Stomach (tissue), 9 donors: ENCODE data around the gene INPP1. TPM values are rescaled to one million over a fixed set of nuclear protein-coding genes. Genes with fewer than 3 reads are reported as not detected.

Source experiments
- DNase-seq, 2 donors: peaks; one replicate each; pipeline versions ENCODE4 v3.0.0 to v3.0.0-alpha.2; 2013 to 2019
- H3K27ac ChIP-seq, 5 donors: fragments of 200-600 bp in 4 of 5; sonication (generic) in 4 of 5; one replicate each; pipeline ENCODE4 v1.5.1; 2013 to 2019; ENCODE audit warnings: mild to moderate bottlenecking in 1 of 5, moderate library complexity in 1 of 5
- H3K27me3 ChIP-seq, 3 donors: fragments of 200-600 bp; sonication (generic); one replicate each; pipeline ENCODE4 v1.5.1; 2017 to 2019; ENCODE audit warnings: mixed run types in 1 of 3
- H3K36me3 ChIP-seq, 4 donors: fragments of 200-600 bp; sonication (generic); 1 replicate in 3 of 4; 2 replicates in 1 of 4; pipeline ENCODE4 v1.5.1; 2016 to 2019
- H3K4me1 ChIP-seq, 4 donors: fragments of 200-600 bp; sonication (generic); one replicate each; pipeline ENCODE4 v1.5.1; 2016 to 2019
- H3K4me3 ChIP-seq, 4 donors: fragments of 200-600 bp; sonication (generic) in 3 of 4; one replicate each; pipeline ENCODE4 v1.5.1; 2016 to 2019; ENCODE audit warnings: mild to moderate bottlenecking in 1 of 4
- H3K9me3 ChIP-seq, 4 donors: fragments of 200-600 bp; sonication (generic); one replicate each; pipeline ENCODE4 v1.5.1; 2016 to 2019
- CTCF ChIP-seq, 7 experiments: fragments of 450-650 bp in 4 of 7; fragments of 200-600 bp in 3 of 7; sonication (generic) in 3 of 7; IDR thresholded peaks; one replicate each; pipeline ENCODE4 v1.5.1; 2016 to 2019; ENCODE audit warnings: antibody characterized with exemption in 7 of 7, control low read depth in 2 of 7, mild to moderate bottlenecking in 1 of 7
- EP300 ChIP-seq: sonication (generic); formaldehyde crosslinking; IDR thresholded peaks from one replicate; pipeline ENCODE4 v1.6.1; 2017; ENCODE audit warnings: antibody characterized with exemption
- POLR2A ChIP-seq, 4 donors: fragments of 450-650 bp; IDR thresholded peaks; one replicate each; pipeline ENCODE4 v1.6.1; 2016; ENCODE audit warnings: antibody characterized with exemption in 4 of 4, control low read depth in 2 of 4, mild to moderate bottlenecking in 1 of 4, moderate library complexity in 1 of 4
- POLR2AphosphoS5 ChIP-seq, 3 donors: sonication (generic); formaldehyde crosslinking; IDR thresholded peaks; one replicate each; pipeline ENCODE4 v1.6.1; 2016; ENCODE audit warnings: antibody characterized with exemption in 3 of 3
- WGBS, 5 donors: extraction: QIAGEN DNeasy Blood & Tissue Kit in 3 of 5; methylation state at CpG; one replicate each; pipeline versions ENCODE4 v1.1.5 to v1.1.7; 2013 to 2018; 5-methylcytosine and 5-hydroxymethylcytosine counted together
- intact Hi-C: fragments of 100-400 bp; cut with DNase I; formaldehyde crosslinking; loops from one replicate; pipeline ENCODE4 v1.15.1; 2023; ENCODE audit warnings: low total_unique reads
- polyA plus RNA-seq, 3 donors: library from polyadenylated mRNA; stranded (reverse); fragments of 200-250 nt; gene quantifications; one replicate each; pipeline ENCODE4 v1.2.3, GENCODE V29; 2013
- total RNA-seq, 5 donors: library from RNA; depleted of rRNA; stranded (reverse); fragments of >200 nt; gene quantifications; one replicate each; pipeline versions ENCODE4 v1.1.0 to v1.2.3, GENCODE V29; 2014 to 2016
- donor health status: healthy with polysubstance abuse.
- donor health status: Bipolar disorder and iron deficiency.
- donor health status: healthy.

Gene INPP1
- total and polyA plus RNA-seq, 8 donors = 4.2 to 51.0 (median 25.5) TPM; not detected in 1

GRCh38 chr2:190418727-190419126, 75.3 kb downstream of the INPP1 start:
- H3K27me3 ChIP-seq = no peaks in the 10 kb centered on the region
- no peak overlapping the region for H3K4me3 ChIP-seq
- peaks cover 0 to 5% (median 0%) of the 10 kb centered on the region in 4 donors for H3K36me3 ChIP-seq
- TF ChIP-seq POLR2AphosphoS5 (IDR thresholded peaks at IDR 0.05) (no peak), POLR2A (IDR thresholded peaks at IDR 0.05) (no peak), EP300 (no peak), CTCF (IDR thresholded peaks at IDR 0.05) (no peak)
- WGBS, 5 donors = 69 to 86% (median 80%) methylated on average over 1 of the region's 1 CpG
- no peaks in the 10 kb centered on the region for H3K9me3 ChIP-seq
- peaks cover 4 to 58% (median 16%) of the 10 kb centered on the region in 4 donors for H3K4me1 ChIP-seq
- no peak for DNase-seq
- no peak overlapping the region for H3K27ac ChIP-seq
- intact Hi-C loops = no loop called here

- TF ChIP-seq CTCF (IDR thresholded peaks at IDR 0.05) = no peak
- intact Hi-C loops = no loop called here
- no peak overlapping the region for H3K27ac ChIP-seq
Observed at GRCh38 chr2:190420801-190421200, 77.4 kb downstream of the INPP1 start.

More at GRCh38 chr2:190420801-190421200, 77.4 kb downstream of the INPP1 start:
- WGBS, 5 donors = 46 to 53% (median 51%) methylated on average over 1 of the region's 1 CpG
- H3K27me3 ChIP-seq = no peaks in the 10 kb centered on the region
- peaks cover 0 to 5% (median 0%) of the 10 kb centered on the region in 4 donors for H3K36me3 ChIP-seq
- DNase-seq = no peak
- peaks cover 0 to 51% (median 11%) of the 10 kb centered on the region in 4 donors for H3K4me1 ChIP-seq
- no peaks in the 10 kb centered on the region for H3K9me3 ChIP-seq
- no peak overlapping the region for H3K4me3 ChIP-seq

Other genes starting within 250 kb of the INPP1 start
- gene HIBCH, start 23.8 kb upstream of the INPP1 start, total RNA-seq = 10 to 100 TPM; 10.3 to 93.3 (median 32.7) TPM
- 10 to 100 TPM; 12.8 to 23.5 (median 22.7) TPM for gene HIBCH, start 23.8 kb upstream of the INPP1 start, polyA plus RNA-seq
- 100 to 1,000 TPM in 2 of 5 donors, 10 to 100 TPM in 3; 18.7 to 134 (median 63.5) TPM for gene MFSD6, start 64.8 kb downstream of the INPP1 start, total RNA-seq
- 10 to 100 TPM in 2 of 3 donors, 1 to 10 TPM in 1; 9.2 to 12.8 (median 12.4) TPM for gene MFSD6, start 64.8 kb downstream of the INPP1 start, polyA plus RNA-seq
- gene NEMP2, start 191.1 kb downstream of the INPP1 start, total RNA-seq = 10 to 100 TPM in 2 of 5 donors, under 1 TPM in 1, not detected in 2; 0.89 to 18.7 (median 14.6) TPM
- 1 to 10 TPM in 2 of 3 donors, under 1 TPM in 1; 0.60 to 2.0 (median 1.1) TPM for gene NEMP2, start 191.1 kb downstream of the INPP1 start, polyA plus RNA-seq